H9 (cell line): ENCODE data around the gene VDR. TPM values are rescaled to one million over a fixed set of nuclear protein-coding genes. Genes with fewer than 3 reads are reported as not detected.

ENCODE experiments used
- DNase-seq: peaks from one replicate; pipeline ENCODE4 v3.0.0-alpha.2; 2017
- H2AFZ ChIP-seq: one replicate; pipeline ENCODE4 v1.6.1; 2013; ENCODE audit warnings: mild to moderate bottlenecking, low read length, control low read depth, moderate library complexity
- H2AK5ac ChIP-seq: 2 replicates; pipeline ENCODE4 v1.6.1; 2013; ENCODE audit warnings: low read length, control low read depth, mixed read lengths; ENCODE audit not compliant: insufficient read length
- H2BK120ac ChIP-seq: one replicate; pipeline ENCODE4 v1.6.1; 2013; ENCODE audit warnings: low read depth, mild to moderate bottlenecking, low read length, control low read depth, inconsistent platforms; ENCODE audit not compliant: poor library complexity, severe bottlenecking
- H2BK12ac ChIP-seq: 2 replicates; pipeline ENCODE4 v1.6.1; 2013; ENCODE audit warnings: low read length, control low read depth, mixed read lengths, low read depth; ENCODE audit not compliant: insufficient read length
- H2BK15ac ChIP-seq: 2 replicates; pipeline ENCODE4 v1.6.1; 2013; ENCODE audit warnings: low read depth, low read length, control low read depth
- H2BK20ac ChIP-seq: one replicate; pipeline ENCODE4 v1.6.1; 2013; ENCODE audit warnings: low read depth, mild to moderate bottlenecking, low read length, control low read depth, inconsistent platforms; ENCODE audit not compliant: poor library complexity, severe bottlenecking
- H2BK5ac ChIP-seq: 2 replicates; pipeline ENCODE4 v1.6.1; 2013; ENCODE audit warnings: low read length, control low read depth, mixed read lengths; ENCODE audit not compliant: insufficient read length
- H3K14ac ChIP-seq: 2 replicates; pipeline ENCODE4 v1.6.1; 2013; ENCODE audit warnings: low read length, control low read depth; ENCODE audit not compliant: insufficient read depth
- H3K18ac ChIP-seq: 2 replicates; pipeline ENCODE4 v1.6.1; 2013; ENCODE audit warnings: low read depth, mild to moderate bottlenecking, mixed read lengths, low read length, control low read depth; ENCODE audit not compliant: insufficient read length
- H3K23ac ChIP-seq: 2 replicates; pipeline ENCODE4 v1.6.1; 2013; ENCODE audit warnings: low read length, control low read depth, mixed read lengths, low read depth; ENCODE audit not compliant: insufficient read length
- H3K23me2 ChIP-seq: 2 replicates; pipeline ENCODE4 v1.6.1; 2013; ENCODE audit warnings: low read depth, mild to moderate bottlenecking, mixed read lengths, low read length, control low read depth; ENCODE audit not compliant: insufficient read length, poor library complexity, severe bottlenecking
- H3K27ac ChIP-seq: 2 replicates; pipeline ENCODE4 v1.5.1; 2013; ENCODE audit warnings: low read length, control low read depth, mixed read lengths, low read depth; ENCODE audit not compliant: insufficient read length
- H3K27me3 ChIP-seq: 2 replicates; pipeline ENCODE4 v1.6.1; 2013; ENCODE audit warnings: low read length, control low read depth, inconsistent platforms; ENCODE audit not compliant: insufficient read depth
- H3K4ac ChIP-seq: 2 replicates; pipeline ENCODE4 v1.6.1; 2013; ENCODE audit warnings: low read depth, mild to moderate bottlenecking, control low read depth, inconsistent platforms, low read length, moderate library complexity
- H3K4me1 ChIP-seq: 2 replicates; pipeline ENCODE4 v1.6.1; 2013; ENCODE audit warnings: low read length, control low read depth, inconsistent platforms; ENCODE audit not compliant: insufficient read depth
- H3K4me2 ChIP-seq: 2 replicates; pipeline ENCODE4 v1.6.1; 2013; ENCODE audit warnings: low read length, control low read depth, mixed read lengths; ENCODE audit not compliant: insufficient read length, insufficient read depth
- H3K56ac ChIP-seq: 2 replicates; pipeline ENCODE4 v1.6.1; 2013; ENCODE audit warnings: low read depth, mild to moderate bottlenecking, mixed read lengths, low read length, control low read depth; ENCODE audit not compliant: insufficient read length
- H3K79me1 ChIP-seq: 2 replicates; pipeline ENCODE4 v1.6.1; 2013; ENCODE audit warnings: low read depth, mild to moderate bottlenecking, moderate library complexity, low read length, control low read depth, inconsistent platforms; ENCODE audit not compliant: insufficient read depth, poor library complexity, severe bottlenecking
- H3K79me2 ChIP-seq: 2 replicates; pipeline ENCODE4 v1.6.1; 2013; ENCODE audit warnings: low read length, control low read depth, inconsistent platforms; ENCODE audit not compliant: insufficient read depth
- H3K9ac ChIP-seq: 2 replicates; pipeline ENCODE4 v1.6.1; 2013; ENCODE audit warnings: low read length, control low read depth, mixed read lengths; ENCODE audit not compliant: insufficient read length; ENCODE audit errors: extremely low read depth
- H3K9me3 ChIP-seq: one replicate; pipeline ENCODE4 v1.6.1; 2013; ENCODE audit warnings: low read depth, low read length, inconsistent platforms; ENCODE audit not compliant: control insufficient read depth
- H3T11ph ChIP-seq: one replicate; pipeline ENCODE4 v1.6.1; 2013; ENCODE audit warnings: mild to moderate bottlenecking, low read length, control low read depth, inconsistent platforms
- H4K20me1 ChIP-seq: one replicate; pipeline ENCODE4 v1.6.1; 2013; ENCODE audit not compliant: control insufficient read depth, insufficient read length, insufficient read depth
- H4K5ac ChIP-seq: 2 replicates; pipeline ENCODE4 v1.6.1; 2013; ENCODE audit warnings: low read depth, mild to moderate bottlenecking, mixed read lengths, low read length, control low read depth; ENCODE audit not compliant: insufficient read length
- H4K8ac ChIP-seq: replicated peaks from 2 replicates; pipeline ENCODE4 v1.6.1; 2013; ENCODE audit warnings: low read length, control low read depth, mixed read lengths, low read depth; ENCODE audit not compliant: insufficient read length
- H4K91ac ChIP-seq: 2 replicates; pipeline ENCODE4 v1.6.1; 2013; ENCODE audit warnings: low read depth, mild to moderate bottlenecking, moderate library complexity, mixed read lengths, low read length, control low read depth; ENCODE audit not compliant: insufficient read length
- H3K27ac Mint-ChIP-seq, 3 experiments: 2 replicates in 2 of 3; 3 replicates in 1 of 3; pipeline ENCODE4 v1.8.0; 2020 to 2021; ENCODE audit warnings: mixed read lengths in 3 of 3, mild to moderate bottlenecking in 1 of 3, moderate library complexity in 1 of 3
- H3K27me3 Mint-ChIP-seq: 2 replicates; pipeline ENCODE4 v1.8.0; 2021; ENCODE audit warnings: low read depth, mild to moderate bottlenecking, moderate library complexity, mixed read lengths
- H3K36me3 Mint-ChIP-seq, 3 experiments: 2 replicates in 2 of 3; 3 replicates in 1 of 3; pipeline ENCODE4 v1.8.0; 2020 to 2021; ENCODE audit warnings: low read depth in 3 of 3, mixed read lengths in 3 of 3; ENCODE audit not compliant: insufficient read depth in 1 of 3
- H3K4me1 Mint-ChIP-seq, 2 experiments: 2 replicates each; pipeline ENCODE4 v1.8.0; 2020; ENCODE audit warnings: mixed read lengths in 2 of 2
- H3K4me3 Mint-ChIP-seq, 2 experiments: 2 replicates in 1 of 2; 3 replicates in 1 of 2; pipeline ENCODE4 v1.8.0; 2020 to 2021; ENCODE audit warnings: mild to moderate bottlenecking in 2 of 2, mixed read lengths in 2 of 2, moderate library complexity in 1 of 2
- H3K9me3 Mint-ChIP-seq, 2 experiments: 2 replicates in 1 of 2; 3 replicates in 1 of 2; pipeline ENCODE4 v1.8.0; 2020; ENCODE audit warnings: mild to moderate bottlenecking in 2 of 2, mixed read lengths in 2 of 2, moderate library complexity in 1 of 2
- WGBS: extraction: QIAGEN DNeasy Blood & Tissue Kit; methylation state at CpG from one replicate; pipeline ENCODE4 v1.1.7; 2013; ENCODE audit warnings: missing lambda C conversion rate, low lambda C conversion rate, mixed read lengths; ENCODE audit not compliant: insufficient read length; ENCODE audit errors: extremely low coverage; 5-methylcytosine and 5-hydroxymethylcytosine counted together
- total RNA-seq: library from RNA; stranded (reverse); gene quantifications from 2 replicates; pipeline ENCODE4 v1.2.1, GENCODE V29; 2021
- TF ChIP-seq, protein P1 (sequence below): fragments of 200-600 bp; sonication (generic); conservative IDR thresholded peaks from 3 replicates; pipeline ENCODE4 v1.8.0; 2021; ENCODE audit warnings: antibody characterized with exemption, mild to moderate bottlenecking

VDR gene
- total RNA-seq, 1 experiment from 2014 or later = 0.61 TPM

DNA sequence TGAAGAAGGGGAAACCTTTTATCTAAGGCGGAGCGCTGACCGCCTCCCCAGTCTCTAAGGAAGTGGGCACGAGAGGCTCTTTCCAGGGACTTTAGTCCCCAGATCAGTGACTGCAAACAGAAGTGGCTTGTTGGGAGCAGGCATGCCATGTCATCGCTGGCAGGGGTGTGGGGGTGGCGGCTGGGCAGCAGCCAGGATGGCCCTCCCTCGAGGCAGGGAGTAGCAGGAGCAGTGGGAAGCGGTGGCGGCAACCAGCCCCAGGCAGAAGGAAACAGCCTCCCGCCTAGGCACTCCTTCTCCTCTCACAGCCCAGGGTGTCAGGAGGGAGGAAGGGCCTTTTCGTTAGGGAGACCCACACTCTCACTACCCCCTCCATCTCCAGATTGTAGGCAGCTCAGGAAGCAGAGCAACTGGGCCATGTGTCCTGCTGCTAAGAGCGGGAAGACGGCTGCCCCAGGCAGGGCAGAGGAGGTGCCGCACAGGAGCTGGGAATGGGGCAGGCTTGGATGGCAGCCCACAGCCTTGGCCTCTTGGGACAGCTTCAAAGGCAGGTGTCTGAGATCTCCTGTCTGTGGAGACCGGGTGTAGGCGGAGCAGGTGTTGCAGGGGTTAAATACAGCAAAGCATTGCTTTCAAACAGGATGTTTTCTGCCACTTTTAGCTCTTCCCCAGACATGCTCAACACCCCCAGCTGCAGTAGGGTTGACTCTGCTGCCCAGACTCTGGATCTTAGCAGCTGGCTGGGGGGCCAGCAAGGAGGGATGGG is 21.8 kb downstream of the VDR start:
- H3K56ac ChIP-seq = no peak overlapping the region
- Mint-ChIP-seq H3K4me1 (peaks cover 5 to 16% of the 10 kb centered on the region in 2 experiments; a peak in 3 of 4 replicates), H3K36me3 (no peaks in the 10 kb centered on the region), H3K27ac (peak overlapping the region in 1 of 3 experiments; percentile 68; a peak in 2 of 7 replicates), H3K27me3 (peaks cover 18% of the 10 kb centered on the region), H3K4me3 (no peak overlapping the region), H3K9me3 (no peaks in the 10 kb centered on the region)
- H3K4ac ChIP-seq = no peak overlapping the region
- H3K9me3 ChIP-seq = no peaks in the 10 kb centered on the region
- H3K18ac ChIP-seq = no peak overlapping the region
- H4K20me1 ChIP-seq = no peaks in the 10 kb centered on the region
- H3K4me2 ChIP-seq = no peak overlapping the region
- H2BK5ac ChIP-seq = no peak overlapping the region
- no peak overlapping the region for H4K5ac ChIP-seq
- no peak overlapping the region for H2BK20ac ChIP-seq
- no peak overlapping the region for H3K14ac ChIP-seq
- H4K91ac ChIP-seq = no peak overlapping the region
- no peak overlapping the region for H2BK15ac ChIP-seq
- TF ChIP-seq, protein P1, sequence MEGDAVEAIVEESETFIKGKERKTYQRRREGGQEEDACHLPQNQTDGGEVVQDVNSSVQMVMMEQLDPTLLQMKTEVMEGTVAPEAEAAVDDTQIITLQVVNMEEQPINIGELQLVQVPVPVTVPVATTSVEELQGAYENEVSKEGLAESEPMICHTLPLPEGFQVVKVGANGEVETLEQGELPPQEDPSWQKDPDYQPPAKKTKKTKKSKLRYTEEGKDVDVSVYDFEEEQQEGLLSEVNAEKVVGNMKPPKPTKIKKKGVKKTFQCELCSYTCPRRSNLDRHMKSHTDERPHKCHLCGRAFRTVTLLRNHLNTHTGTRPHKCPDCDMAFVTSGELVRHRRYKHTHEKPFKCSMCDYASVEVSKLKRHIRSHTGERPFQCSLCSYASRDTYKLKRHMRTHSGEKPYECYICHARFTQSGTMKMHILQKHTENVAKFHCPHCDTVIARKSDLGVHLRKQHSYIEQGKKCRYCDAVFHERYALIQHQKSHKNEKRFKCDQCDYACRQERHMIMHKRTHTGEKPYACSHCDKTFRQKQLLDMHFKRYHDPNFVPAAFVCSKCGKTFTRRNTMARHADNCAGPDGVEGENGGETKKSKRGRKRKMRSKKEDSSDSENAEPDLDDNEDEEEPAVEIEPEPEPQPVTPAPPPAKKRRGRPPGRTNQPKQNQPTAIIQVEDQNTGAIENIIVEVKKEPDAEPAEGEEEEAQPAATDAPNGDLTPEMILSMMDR = no peak
- H3K79me1 ChIP-seq = no peaks in the 10 kb centered on the region
- H3K79me2 ChIP-seq = no peaks in the 10 kb centered on the region
- no peak overlapping the region for H3K9ac ChIP-seq
- no peaks in the 10 kb centered on the region; the same call in 1 of the 2 replicates for H3K27me3 ChIP-seq
- no peak overlapping the region for H4K8ac ChIP-seq
- no peak overlapping the region for H2AK5ac ChIP-seq
- peaks cover 3% of the 10 kb centered on the region for H3K23me2 ChIP-seq
- no peak overlapping the region for H2AFZ ChIP-seq
- DNase-seq = no peak
- H2BK12ac ChIP-seq = no peak overlapping the region
- H3K27ac ChIP-seq = no peak overlapping the region
- peaks cover 4% of the 10 kb centered on the region; the same call in 1 of the 2 replicates for H3K4me1 ChIP-seq
- WGBS = no CpG with 5 or more reads among the region's 16 CpGs
- no peak overlapping the region for H3K23ac ChIP-seq
- H3T11ph ChIP-seq = no peak overlapping the region
- H2BK120ac ChIP-seq = no peak overlapping the region
